MG63 (cell line): ENCODE results near the gene LYSMD3. TPM values are rescaled to one million over a fixed set of nuclear protein-coding genes. Genes with fewer than 3 reads are reported as not detected.
"Not testable (repeated sequence)": the region's sequence is repeated elsewhere in the genome, so short reads cannot be mapped to it uniquely, and the experiment has no call there.

Experiments
- DNase-seq: peaks from one replicate; pipeline ENCODE4 v3.0.0-alpha.2; 2020
- H3K27me3 ChIP-seq: fragments of 250-450 bp; sonication (Bioruptor Pico); 2 replicates; pipeline ENCODE4 v1.5.1; 2020; ENCODE audit warnings: mild to moderate bottlenecking, moderate library complexity
- H3K36me3 ChIP-seq: fragments of 250-450 bp; sonication (Bioruptor Pico); 2 replicates; pipeline ENCODE4 v1.5.1; 2020; ENCODE audit warnings: mild to moderate bottlenecking, moderate library complexity
- H3K4me3 ChIP-seq: fragments of 250-450 bp; sonication (Bioruptor Pico); 2 replicates; pipeline ENCODE4 v1.5.1; 2020; ENCODE audit warnings: mild to moderate bottlenecking, moderate library complexity
- H3K9me3 ChIP-seq: fragments of 250-450 bp; sonication (Bioruptor Pico); 2 replicates; pipeline ENCODE4 v1.5.1; 2020; ENCODE audit warnings: mild to moderate bottlenecking, moderate library complexity
- total RNA-seq: library from RNA; depleted of rRNA; stranded (reverse); fragments of >200 nt; shearing (Covaris generic); gene quantifications from 2 replicates; pipeline ENCODE4 v1.2.3, GENCODE V29; 2014; ENCODE audit warnings: low replicate concordance; rRNA removed

LYSMD3 gene
- 5.1 and 8.5 TPM in 2 replicates for total RNA-seq

GRCh38 chr5:90529194-90529938 lies at the start of gene LYSMD3:
TSS of gene LYSMD3 (minus strand) at chr5:90529584. CDS start at chr5:90525289, 4,295 bp downstream.
- H3K4me3 ChIP-seq = peak within 1 kb of the TSS; percentile 85
- H3K27me3 ChIP-seq = peaks cover 26% of the 10 kb centered on the region
- peaks cover 11% of the 10 kb centered on the region for H3K36me3 ChIP-seq
- no peaks in the 10 kb centered on the region for H3K9me3 ChIP-seq
- DNase-seq = peak; percentile 99

DNA sequence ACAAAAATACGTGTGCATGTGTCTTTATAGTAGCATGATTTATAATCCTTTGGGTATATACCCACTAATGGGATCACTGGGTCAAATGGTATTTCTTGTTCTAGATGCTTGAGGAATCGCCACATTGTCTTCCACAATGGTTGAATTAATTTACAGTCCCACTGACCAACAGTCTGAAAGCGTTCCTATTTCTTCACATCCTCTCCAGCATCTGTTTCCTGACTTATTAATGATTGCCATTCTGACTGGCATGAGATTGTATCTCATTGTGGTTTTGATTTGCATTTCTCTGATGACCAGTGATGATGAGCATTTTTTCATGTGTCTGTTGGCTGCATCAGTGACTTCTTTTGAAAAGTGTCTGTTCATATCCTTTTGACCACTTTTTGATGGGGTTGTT lies 47.2 kb upstream of the LYSMD3 start:
- not testable (repeated sequence) for H3K4me3 ChIP-seq, DNase-seq, H3K9me3 ChIP-seq, H3K27me3 ChIP-seq, H3K36me3 ChIP-seq

DNA sequence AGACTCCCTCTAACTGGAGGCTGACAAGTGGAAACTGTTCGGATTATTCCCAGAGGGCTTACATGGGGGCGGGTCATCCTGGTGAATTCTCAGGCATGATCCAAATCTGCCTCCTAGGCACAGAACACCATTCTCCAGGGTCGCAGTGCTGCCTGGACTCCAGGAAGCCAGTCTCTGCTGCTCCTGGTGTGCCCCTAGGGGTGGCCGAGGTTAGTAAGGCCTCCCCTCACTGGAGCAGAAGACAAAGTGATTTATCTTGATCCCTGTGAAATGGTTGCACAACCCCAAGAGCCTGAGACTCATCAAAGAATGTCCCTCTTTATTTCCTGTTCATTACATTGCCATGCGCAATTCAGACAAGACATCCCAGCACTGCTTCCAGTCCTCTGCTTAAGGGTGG lies 46.3 kb upstream of the LYSMD3 start:
- peaks cover 7% of the 10 kb centered on the region for H3K27me3 ChIP-seq
- no peaks in the 10 kb centered on the region for H3K36me3 ChIP-seq
- no peak for DNase-seq
- no peaks in the 10 kb centered on the region for H3K9me3 ChIP-seq
- H3K4me3 ChIP-seq = no peak overlapping the region

- Histone ChIP-seq H3K9me3 (no peaks in the 10 kb centered on the region; the same call in none of the 2 replicates), H3K4me3 (no peak overlapping the region), H3K27me3 (peaks cover 7% of the 10 kb centered on the region), H3K36me3 (no peaks in the 10 kb centered on the region)
- DNase-seq = no peak
These were observed 41.9 kb upstream of the LYSMD3 start for GRCh38 chr5:90571147-90571773.

- DNase-seq = no peak
- H3K9me3 ChIP-seq = no peaks in the 10 kb centered on the region; the same call in none of the 2 replicates
- H3K27me3 ChIP-seq = peaks cover 7% of the 10 kb centered on the region
- no peaks in the 10 kb centered on the region for H3K36me3 ChIP-seq
- H3K4me3 ChIP-seq = no peak overlapping the region
These were observed 40.6 kb upstream of the LYSMD3 start for GRCh38 chr5:90570034-90570433.

DNA sequence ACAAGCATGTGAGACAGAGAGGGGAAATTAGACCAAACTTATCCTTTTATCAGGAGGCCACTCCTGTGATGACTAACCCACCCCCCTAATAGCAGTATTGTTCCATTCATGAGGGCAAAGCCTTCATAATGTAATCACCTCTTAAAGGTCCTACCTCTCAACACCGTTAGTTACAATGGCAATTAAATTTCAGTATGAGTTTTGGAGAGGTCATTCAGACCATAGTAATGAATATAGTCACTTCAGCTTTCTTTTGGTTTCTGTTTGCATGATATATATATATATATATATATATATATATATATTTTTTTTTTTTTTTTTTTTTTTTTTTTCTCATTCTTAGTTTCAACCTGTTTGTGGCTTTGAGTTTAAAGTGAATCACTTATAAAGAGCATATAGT lies 39.7 kb upstream of the LYSMD3 start:
- no peaks in the 10 kb centered on the region; the same call in none of the 2 replicates for H3K9me3 ChIP-seq
- H3K27me3 ChIP-seq = peaks cover 7% of the 10 kb centered on the region
- H3K4me3 ChIP-seq = no peak overlapping the region
- H3K36me3 ChIP-seq = no peaks in the 10 kb centered on the region
- no peak for DNase-seq

DNA sequence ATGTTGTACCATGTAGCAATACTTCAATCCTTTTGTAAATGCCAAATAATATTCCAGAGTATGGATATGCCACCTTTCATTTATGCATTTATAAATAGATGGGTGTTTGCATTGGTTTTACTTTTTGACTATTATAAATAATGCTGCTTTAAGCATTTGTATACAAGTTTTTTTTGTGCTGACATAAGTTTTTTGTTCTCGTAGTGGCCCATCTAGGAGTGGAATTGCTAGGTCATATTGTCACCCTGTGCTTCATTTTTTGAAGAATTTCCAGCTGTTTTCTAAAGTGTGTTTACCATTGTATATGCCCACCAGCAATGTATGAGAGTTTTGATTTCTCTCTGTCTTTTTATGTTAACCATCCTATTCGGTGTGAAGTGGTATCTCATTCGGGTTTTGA lies 36.1 kb upstream of the LYSMD3 start:
- Histone ChIP-seq H3K36me3 (no peaks in the 10 kb centered on the region), H3K9me3 (no peaks in the 10 kb centered on the region; the same call in none of the 2 replicates)

GRCh38 chr5:90563108-90563507 lies 33.7 kb upstream of the LYSMD3 start:
- H3K4me3 ChIP-seq = no peak overlapping the region
- H3K27me3 ChIP-seq = peaks cover 46% of the 10 kb centered on the region
- H3K9me3 ChIP-seq = no peaks in the 10 kb centered on the region
- H3K36me3 ChIP-seq = no peaks in the 10 kb centered on the region
- no peak for DNase-seq

More for the DNA sequence above, 36.1 kb upstream of the LYSMD3 start:
- DNase-seq = no peak
- no peak overlapping the region for H3K4me3 ChIP-seq
- peaks cover 22% of the 10 kb centered on the region for H3K27me3 ChIP-seq

DNA sequence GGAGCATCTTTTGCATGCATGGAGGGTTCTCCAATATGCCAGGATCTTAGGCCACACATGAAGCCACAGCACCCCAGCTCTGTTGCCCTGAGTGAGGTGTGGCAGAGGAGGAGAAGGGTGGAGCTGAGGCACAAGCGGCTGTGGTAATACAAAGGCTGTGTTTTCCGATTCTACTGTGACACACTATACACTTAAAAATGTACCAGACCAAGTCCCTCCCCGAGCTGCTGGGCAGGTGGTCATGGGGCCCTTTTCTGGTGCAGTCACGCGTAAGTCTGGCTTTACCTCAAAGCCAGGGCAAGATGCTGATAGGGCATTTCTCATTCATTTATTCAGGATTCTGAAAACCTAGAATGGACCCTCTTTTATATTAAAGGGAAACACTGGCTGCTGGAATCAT lies 33.0 kb upstream of the LYSMD3 start:
- DNase-seq = no peak
- Histone ChIP-seq H3K4me3 (no peak overlapping the region), H3K9me3 (no peaks in the 10 kb centered on the region), H3K27me3 (peaks cover 54% of the 10 kb centered on the region), H3K36me3 (no peaks in the 10 kb centered on the region)

DNA sequence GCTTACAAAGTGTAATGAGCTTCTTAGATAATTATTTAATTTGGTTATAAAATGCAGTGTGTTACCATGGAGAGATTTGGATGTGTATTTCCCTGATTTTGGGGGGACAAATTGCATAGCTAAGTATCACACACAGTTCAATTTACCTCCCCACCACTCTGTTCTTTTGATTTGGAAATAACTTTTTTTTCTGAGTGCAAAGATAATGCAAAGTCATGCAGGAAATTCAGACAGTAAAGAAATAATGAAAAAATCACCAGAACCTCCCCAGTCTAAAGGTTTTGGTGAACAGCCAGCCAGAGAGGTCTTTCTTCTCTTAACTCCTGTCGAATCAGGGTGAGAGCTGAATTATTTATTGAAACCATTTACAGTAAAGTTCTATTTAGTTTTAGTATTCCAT lies 32.4 kb upstream of the LYSMD3 start:
- no peak for DNase-seq
- Histone ChIP-seq H3K9me3 (no peaks in the 10 kb centered on the region), H3K27me3 (peaks cover 60% of the 10 kb centered on the region), H3K36me3 (no peaks in the 10 kb centered on the region), H3K4me3 (no peak overlapping the region)

- Histone ChIP-seq H3K36me3 (no peaks in the 10 kb centered on the region), H3K27me3 (peaks cover 67% of the 10 kb centered on the region), H3K9me3 (no peaks in the 10 kb centered on the region), H3K4me3 (no peak overlapping the region)
- DNase-seq = no peak
These were observed 31.4 kb upstream of the LYSMD3 start for GRCh38 chr5:90560771-90561170.

DNA sequence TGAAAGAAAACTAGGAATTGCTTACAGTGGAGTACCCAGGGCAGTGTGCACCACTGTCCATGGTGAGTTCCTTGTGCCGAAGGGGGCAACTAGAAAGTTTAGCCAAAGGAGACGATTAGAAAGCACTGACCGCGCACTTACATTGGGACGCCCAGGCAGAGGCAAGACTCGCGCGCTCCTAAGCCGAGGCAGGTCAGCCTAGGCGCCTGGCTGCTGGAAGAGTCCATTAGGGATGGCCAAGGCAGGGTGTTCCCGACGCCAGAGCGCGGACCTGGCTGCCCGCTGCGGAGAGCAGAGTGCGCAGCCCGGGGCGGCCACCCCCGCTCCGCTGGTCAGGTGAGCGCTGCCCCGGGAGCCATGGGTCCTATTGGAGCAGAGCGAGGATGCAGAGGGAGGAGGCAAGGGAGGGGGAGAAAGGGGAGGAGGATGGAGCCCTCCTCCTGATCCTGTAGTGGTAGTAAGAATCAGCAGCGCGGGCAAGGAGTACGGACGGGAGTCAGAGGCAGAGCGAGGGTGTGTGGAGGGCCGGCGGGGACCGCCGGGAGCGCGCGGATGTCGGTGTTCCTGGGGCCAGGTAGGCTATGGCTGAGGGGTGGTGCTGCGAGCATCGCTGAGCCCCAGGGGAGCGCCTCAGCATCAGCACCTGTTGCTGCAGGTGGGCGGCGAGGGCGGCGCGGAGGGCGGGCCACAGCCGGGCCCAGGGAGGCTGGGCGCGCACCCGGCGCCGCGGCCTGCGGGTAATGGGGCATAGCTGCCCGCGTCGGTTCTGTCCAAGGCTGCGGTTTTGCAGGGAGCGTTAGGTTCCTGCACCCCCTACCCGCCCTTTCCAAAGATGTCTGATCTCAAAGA lies 29.2 kb upstream of the LYSMD3 start, which contains the start of gene ADGRV1:
TSS of gene ADGRV1 (plus strand) at position 454 of the 849 bp plus-strand sequence. CDS start at position 553, 99 bp downstream.
- Histone ChIP-seq H3K9me3 (no peaks in the 10 kb centered on the region), H3K36me3 (no peaks in the 10 kb centered on the region), H3K4me3 (no peak within 1 kb of the TSS; the same call in 1 of the 2 replicates), H3K27me3 (peaks cover 85% of the 10 kb centered on the region)
- DNase-seq = peak; percentile 59

DNA sequence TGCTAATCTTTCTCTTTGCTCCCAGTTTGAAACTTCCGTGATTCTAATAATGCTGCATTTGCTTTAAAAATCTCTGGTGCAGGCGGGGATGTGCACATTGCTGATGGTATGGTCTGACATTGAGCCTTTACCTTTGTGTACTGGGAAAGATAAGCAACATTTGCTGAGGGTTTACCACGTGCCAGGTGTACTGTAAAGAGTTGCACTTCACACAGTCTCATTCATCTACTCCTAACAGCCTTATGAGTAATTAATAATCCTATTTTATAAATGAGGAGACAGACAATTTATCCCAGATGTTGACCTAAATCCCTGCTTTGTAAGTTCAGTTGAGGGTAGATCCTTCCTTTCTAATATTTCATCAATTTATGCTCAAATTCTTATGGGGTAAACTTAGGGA lies 28.5 kb upstream of the LYSMD3 start:
- Histone ChIP-seq H3K36me3 (no peaks in the 10 kb centered on the region), H3K4me3 (no peak overlapping the region), H3K9me3 (no peaks in the 10 kb centered on the region), H3K27me3 (peaks cover 84% of the 10 kb centered on the region)
- no peak for DNase-seq

DNA sequence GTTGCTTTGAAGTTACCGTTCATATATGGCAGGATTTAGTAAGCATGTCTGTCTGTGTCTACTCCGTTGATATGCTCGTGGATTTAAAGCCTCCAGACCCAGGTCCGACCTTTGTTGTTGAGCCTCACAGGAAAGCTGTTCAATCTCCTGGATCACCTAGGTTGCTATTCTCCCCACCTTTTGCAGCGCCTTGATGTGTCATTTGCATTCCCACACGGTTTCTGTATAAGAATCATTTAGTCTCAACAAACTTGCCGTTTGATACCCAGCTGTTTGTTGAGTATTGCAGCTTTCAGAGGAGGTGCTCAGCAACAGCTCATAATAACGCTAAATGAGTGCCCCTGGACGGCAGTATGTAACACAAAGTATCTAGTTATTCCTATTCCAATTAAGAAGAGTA lies 28.0 kb upstream of the LYSMD3 start:
- Histone ChIP-seq H3K9me3 (no peaks in the 10 kb centered on the region), H3K4me3 (no peak overlapping the region), H3K27me3 (peaks cover 88% of the 10 kb centered on the region), H3K36me3 (no peaks in the 10 kb centered on the region)
- DNase-seq = no peak

- Histone ChIP-seq H3K36me3 (no peaks in the 10 kb centered on the region), H3K4me3 (no peak overlapping the region), H3K27me3 (peaks cover 79% of the 10 kb centered on the region), H3K9me3 (no peaks in the 10 kb centered on the region)
- no peak for DNase-seq
These were observed 26.3 kb upstream of the LYSMD3 start for GRCh38 chr5:90555666-90556065.

DNA sequence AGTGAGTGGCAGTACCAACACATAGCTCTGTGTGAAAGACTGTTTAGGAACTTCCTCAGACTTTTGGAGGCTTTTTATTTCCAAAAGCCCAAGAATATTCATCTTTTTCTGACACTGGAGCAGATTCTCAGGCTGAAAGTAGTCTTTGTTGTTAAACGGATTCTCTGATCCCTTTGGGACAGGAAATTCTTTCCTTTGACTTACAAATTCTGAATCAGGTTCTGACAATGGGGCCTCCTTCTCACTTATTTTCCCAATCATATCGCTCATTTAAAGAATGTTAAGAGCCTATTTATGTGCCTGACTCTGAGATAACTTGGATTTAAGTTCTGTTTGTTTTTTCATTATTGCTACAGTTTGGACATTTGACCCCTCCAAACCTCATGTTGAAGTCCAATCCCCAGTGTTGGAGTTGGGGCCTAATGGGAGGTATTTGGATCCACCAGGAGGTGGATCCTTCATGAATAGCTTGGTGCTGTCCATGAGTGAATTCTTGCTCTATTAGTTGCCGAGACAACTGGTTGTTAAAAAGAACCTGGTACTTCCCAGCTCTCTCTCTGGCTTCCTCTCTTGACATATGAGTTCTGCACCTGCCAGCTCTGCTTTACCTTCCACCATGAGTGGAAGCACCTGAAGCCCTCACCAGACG lies 25.1 kb upstream of the LYSMD3 start:
- no peak for DNase-seq
- peaks cover 68% of the 10 kb centered on the region for H3K27me3 ChIP-seq
- no peaks in the 10 kb centered on the region for H3K9me3 ChIP-seq
- no peak overlapping the region for H3K4me3 ChIP-seq
- no peaks in the 10 kb centered on the region for H3K36me3 ChIP-seq
